GM19351 (cell line): ENCODE data around the gene ANAPC16.
"Not testable (repeated sequence)": the region's sequence is repeated elsewhere in the genome, so short reads cannot be mapped to it uniquely, and the experiment has no call there.

Source experiments
- ATAC-seq: cut with Tn5 transposase; IDR thresholded peaks from one replicate; pipeline ENCODE4 v1.9.1; 2021; ENCODE audit warnings: mild to moderate bottlenecking, moderate library complexity; ENCODE audit not compliant: unreplicated experiment

ANAPC16 gene

GRCh38 chr10:72211381-72211780, 4.4 kb upstream of the ANAPC16 start:
- not testable (repeated sequence) for ATAC-seq

- ATAC-seq = not testable (repeated sequence)
These were observed 4.0 kb upstream of the ANAPC16 start for GRCh38 chr10:72211832-72212231.

- ATAC-seq = peak; percentile 33
These were observed 2.5 kb downstream of the ANAPC16 start for GRCh38 chr10:72218325-72218724.

- no peak for ATAC-seq
These were observed 2.9 kb downstream of the ANAPC16 start for GRCh38 chr10:72218726-72219125.

DNA sequence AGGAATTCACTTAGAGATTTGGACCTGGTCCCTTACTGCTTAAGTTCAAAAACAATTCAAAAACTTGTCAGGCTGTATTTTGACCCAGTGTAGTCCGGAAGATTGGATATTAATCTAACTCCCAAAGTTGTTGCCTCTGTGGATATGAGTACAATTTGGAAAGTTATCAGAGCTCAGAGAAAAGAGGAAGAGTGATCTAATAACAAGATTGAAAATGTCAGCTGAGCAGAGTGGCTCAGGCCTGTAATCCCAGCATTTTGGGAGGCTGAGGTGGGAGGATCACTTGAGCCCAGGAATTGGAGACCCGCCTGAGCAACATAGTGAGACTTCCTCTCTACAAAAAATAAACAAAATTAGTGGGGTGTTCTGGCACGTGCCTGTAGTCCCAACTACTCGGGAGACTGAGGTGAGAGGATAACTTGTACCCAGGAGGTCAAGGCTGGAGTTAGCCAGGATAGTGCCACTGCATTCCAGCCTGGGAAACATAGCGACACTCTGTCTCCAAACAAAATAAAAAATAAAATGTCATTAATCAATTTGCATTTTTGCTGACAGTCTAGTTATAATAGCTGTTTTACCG, 3.5 kb downstream of the ANAPC16 start:
- no peak for ATAC-seq

GRCh38 chr10:72220637-72221036, 4.8 kb downstream of the ANAPC16 start:
- ATAC-seq = no peak

DNA sequence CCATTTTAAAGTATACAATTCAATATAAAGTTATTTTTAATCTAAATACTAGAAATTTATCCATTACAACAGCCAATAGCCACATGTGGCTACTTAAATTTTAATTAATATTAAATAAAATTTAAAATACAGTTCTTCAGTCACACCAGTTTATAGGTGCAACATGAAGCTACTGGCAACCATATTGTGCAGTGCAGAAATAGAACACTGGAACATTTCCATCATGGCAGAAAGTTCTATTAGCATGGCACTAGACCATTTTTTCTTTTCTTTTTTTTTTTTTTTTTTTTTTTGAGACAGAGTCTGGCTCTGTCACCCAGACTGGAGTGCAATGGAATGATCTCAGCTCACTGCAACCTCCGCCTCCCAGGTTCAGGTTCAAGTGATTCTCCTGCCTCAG, 5.5 kb downstream of the ANAPC16 start:
- ATAC-seq = no peak

GRCh38 chr10:72223743-72224101, 7.9 kb downstream of the ANAPC16 start:
- no peak for ATAC-seq

DNA sequence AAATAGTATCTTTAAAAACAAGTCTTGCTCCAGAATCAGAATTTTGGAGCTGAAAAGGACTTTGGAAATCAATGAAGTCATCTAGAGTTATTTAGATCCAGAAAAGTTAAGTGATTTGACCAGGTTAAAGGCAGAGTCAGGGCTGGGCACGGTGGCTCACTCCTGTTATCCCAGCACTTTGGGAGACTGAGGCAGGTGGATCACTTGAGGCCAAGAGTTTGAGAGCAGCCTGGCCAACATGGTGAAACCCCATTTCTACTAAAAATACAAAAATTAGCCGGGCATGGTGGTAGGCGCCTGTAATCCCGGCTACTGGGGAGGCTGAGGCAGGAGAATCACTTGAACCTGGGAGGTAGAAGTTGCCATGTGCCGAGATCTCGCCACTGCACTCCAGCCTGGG, 8.4 kb downstream of the ANAPC16 start:
- not testable (repeated sequence) for ATAC-seq

DNA sequence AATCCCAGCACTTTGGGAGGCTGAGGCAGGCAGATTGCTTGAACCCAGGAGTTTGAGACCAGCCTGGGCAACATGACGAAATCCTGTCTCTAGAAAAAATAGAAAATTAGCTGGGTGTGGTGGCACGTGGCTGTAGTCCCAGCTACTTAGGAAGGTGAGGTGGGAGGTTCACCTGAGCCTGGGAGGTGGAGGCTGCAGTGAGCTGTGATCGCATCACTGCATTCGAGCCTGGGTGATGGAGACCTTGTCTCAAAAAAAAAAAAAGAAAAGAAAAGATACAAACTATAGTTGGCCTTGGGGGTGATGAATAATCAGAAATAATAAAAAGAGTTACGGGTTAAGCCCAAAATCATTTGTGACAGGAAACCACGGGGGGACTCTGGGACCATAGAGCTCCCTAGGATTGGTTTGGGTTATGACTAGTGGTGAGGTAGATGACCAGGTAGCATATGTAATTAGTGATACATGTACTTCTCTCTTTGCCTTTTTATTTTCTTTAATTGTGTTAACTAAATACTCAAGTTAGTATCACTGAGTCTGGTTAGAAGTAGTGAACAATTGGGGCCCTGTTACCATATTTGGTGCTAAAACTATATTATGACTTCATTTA, 10.7 kb downstream of the ANAPC16 start:
- ATAC-seq = no peak

DNA sequence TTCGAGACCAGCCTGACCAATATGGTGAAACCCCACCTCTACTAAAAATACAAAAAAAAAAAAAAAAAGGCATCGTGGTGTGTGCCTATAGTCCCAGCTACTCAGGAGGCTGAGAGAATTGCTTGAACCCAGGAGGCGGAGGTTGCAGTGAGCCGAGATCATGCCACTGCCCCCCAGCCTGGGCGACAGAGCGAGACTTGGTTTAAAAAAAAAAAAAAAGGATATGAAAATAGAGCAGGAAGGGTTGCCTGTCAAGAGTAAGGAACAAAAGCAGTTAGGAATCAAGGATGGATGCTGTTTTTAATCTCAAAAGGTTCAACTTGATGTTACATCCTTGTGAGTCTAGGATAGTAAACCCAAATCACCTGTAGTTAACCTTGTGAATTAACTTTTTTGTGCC, 12.0 kb downstream of the ANAPC16 start:
- ATAC-seq = no peak

DNA sequence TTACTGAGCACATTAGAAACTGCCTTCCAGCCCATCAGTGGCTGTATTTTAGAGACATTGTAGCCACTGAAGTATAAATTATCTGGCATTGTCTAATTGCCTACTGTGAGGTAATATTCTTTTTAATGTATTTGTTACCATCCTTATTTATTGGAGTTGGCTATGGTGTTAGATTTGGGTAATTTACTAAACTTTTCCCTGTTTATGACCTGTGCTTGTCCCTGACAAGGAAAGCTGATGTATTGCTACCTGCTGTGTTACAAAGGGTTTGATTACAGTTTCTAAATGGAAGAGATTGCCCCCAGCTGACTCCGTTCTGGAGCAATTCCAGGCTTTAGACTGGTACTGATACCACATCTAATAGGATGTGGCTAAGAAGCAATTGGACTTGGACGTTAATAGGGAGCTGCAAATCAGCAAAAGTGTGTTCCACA, 12.5 kb downstream of the ANAPC16 start:
- no peak for ATAC-seq

DNA sequence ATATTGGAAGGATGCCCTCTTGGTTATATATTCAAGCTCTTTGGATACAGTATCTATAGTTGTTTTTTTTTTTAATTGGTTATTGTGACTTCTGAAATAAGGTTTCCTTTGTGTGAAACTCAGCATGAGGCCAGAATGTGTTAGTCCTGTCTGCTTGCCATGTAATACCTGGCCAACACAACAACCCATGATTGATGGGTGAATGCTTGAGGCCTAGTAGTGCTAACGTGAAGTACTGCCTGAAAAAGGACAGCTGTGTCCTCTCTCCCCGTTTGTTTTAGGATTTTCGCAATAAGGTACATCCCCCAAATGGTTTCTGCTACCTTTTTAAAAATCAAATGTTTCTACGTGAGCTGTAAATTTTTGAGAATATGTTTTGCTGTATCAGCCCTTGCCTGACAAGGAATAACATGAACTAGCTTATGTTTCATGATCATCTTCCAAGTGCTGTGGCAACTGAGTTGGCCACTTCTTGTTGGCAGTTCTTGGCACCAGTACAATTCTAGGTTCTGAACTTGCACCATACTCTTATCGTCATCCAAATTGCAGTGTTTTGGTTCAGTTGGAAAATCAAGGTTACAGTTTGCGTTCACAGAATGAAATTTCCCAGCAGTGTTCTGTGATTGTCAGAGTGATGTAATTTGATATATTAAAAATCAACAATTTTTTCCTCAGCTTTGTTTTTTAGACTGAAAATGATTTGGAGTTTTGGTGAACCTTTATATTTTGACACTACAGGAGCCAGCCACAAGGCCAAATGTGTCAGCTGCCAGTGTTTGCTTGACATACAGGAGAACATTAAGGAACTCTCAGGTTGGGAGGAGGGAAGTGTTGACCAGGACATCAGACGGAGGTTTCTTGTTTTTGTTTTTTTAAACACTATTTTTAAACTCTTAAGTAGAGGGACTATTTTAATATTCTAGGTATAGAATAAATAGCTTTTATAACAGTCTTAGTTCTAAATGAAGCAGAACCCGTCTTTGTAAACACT, 13.7 kb downstream of the ANAPC16 start:
- ATAC-seq = no peak

- no peak for ATAC-seq
These were observed 17.8 kb downstream of the ANAPC16 start for GRCh38 chr10:72233621-72234020.

DNA sequence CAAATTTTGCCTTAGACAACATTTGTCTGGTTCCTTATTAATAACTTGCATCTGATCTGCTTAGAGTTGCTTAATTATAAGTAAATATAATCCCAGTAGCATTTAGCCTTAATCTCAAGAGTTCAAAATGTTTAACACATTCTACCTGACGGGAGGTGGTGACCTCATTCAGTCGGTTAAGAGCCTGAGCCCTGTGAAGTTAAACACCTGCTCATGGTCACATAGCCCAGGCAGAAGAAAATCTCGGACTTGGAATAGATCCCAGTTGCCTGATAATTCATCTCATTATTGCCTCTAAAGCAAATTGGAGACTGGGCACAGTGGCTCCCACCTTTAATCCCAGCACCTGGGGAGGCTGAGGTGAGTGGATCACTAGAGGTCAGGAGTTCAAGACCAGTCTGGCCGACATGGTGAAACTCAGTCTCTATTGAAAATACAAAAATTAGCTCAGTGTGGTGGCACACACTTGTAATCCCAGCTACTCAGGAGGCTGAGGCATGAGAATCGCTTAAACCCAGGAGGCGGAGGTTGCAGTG, 18.8 kb downstream of the ANAPC16 start:
- ATAC-seq = no peak

GRCh38 chr10:72235544-72236279, 19.9 kb downstream of the ANAPC16 start:
- ATAC-seq = no peak

DNA sequence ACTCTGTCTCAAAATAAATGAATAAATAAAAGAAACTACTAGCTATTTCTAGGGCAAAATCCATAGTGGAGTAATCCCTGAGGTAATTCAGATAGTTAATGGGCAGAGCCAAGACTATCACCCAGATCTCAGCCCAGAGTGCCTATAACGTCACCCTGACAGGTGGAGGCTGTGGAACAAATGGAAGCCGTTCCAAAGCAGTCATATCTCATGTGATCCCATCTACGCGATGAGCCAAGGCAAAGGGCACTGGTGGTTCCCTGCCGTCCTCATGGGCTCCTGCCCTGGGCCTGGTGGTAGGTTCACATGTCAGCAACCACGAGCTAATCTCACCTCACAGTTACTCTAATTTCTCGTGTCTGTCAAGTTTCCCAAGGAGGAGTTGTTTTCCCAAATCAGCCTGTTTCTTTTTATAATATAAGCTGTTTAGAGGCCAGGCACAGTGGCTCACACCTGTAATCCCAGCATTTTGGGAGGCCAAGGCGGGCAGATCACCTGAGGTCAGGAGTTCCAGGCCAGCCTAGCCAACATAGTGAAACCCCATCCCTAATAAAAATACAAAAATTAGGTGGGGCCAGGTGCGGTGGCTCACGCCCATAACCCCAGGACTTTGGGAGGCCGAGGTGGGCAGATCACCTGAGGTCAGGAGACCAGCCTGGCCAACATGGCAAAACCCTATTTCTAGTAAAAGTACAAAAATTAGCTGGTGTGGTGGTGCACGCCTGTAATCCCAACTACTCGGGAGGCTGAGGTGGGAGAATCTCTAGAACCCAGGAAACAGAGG, 22.8 kb downstream of the ANAPC16 start:
- ATAC-seq = no peak

- no peak for ATAC-seq
These were observed 23.6 kb downstream of the ANAPC16 start for GRCh38 chr10:72239409-72239808.

DNA sequence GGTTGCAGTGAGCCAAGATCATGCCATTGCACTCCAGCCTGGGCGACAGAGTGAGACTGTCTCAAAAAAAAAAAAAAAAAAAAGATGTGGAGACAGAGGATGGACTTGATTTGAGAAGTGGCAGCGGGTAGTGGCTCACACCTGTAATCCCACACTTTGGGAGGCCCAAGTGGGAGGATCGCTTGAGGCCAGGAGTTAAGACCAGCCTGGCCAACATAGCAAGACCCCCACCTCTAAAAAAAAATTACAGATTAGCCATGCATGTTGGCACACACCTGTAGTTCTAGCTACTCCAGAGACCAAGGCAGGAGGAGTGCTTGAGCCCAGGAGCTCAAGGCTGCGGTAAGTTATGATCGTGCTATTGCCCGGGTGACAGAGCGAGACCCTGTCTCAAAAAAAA, 24.6 kb downstream of the ANAPC16 start:
- no peak for ATAC-seq

DNA sequence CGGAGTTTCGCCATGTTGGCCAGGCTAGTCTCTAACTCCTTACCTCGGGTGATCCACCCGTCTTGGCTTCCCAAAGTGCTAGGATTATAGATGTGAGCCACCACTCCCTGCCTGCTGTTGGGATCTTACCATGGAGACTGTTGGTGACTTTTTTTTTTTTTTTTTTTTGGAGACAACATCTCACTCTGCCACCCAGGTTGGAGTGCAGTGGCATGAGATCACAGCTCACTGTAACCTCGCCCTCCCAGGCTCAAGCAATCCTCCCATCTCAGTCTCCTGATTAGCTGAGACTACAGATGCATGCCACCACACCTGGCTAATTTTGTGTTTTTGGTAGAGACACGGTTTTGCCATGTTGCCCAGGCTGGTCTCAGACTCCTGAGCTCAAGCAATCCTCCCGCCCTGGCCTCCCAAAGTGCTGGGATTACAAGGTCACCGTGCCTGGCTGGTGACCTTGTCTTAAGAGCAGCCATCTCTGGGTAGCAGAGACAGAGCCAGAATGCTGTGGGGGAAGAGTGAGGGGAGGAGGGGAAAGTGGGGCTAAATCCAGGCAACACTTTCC, 26.0 kb downstream of the ANAPC16 start:
- no peak for ATAC-seq
